Glutamatergic neuron (in vitro differentiated cells): ENCODE measurements around the gene IL21R. TPM values are rescaled to one million over a fixed set of nuclear protein-coding genes. Genes with fewer than 3 reads are reported as not detected.

Experiments
- DNase-seq: peaks from one replicate; pipeline ENCODE4 v3.0.0; 2022
- H3K27ac Mint-ChIP-seq: one replicate; pipeline ENCODE4 v1.8.0; 2020; ENCODE audit warnings: mild to moderate bottlenecking, mixed read lengths, inconsistent platforms; ENCODE audit not compliant: unreplicated experiment
- H3K27me3 Mint-ChIP-seq: one replicate; pipeline ENCODE4 v1.8.0; 2020; ENCODE audit warnings: mild to moderate bottlenecking, moderate library complexity, mixed read lengths, inconsistent platforms; ENCODE audit not compliant: unreplicated experiment
- H3K36me3 Mint-ChIP-seq: one replicate; pipeline ENCODE4 v1.8.0; 2020; ENCODE audit warnings: mild to moderate bottlenecking, mixed read lengths, inconsistent platforms; ENCODE audit not compliant: unreplicated experiment
- H3K4me1 Mint-ChIP-seq: one replicate; pipeline ENCODE4 v1.8.0; 2020; ENCODE audit warnings: mild to moderate bottlenecking, low read depth, mixed read lengths, inconsistent platforms; ENCODE audit not compliant: unreplicated experiment
- H3K4me3 Mint-ChIP-seq: one replicate; pipeline ENCODE4 v1.8.0; 2020; ENCODE audit warnings: mild to moderate bottlenecking, mixed read lengths, inconsistent platforms; ENCODE audit not compliant: unreplicated experiment
- H3K9me3 Mint-ChIP-seq: one replicate; pipeline ENCODE4 v1.8.0; 2020; ENCODE audit warnings: mild to moderate bottlenecking, moderate library complexity, mixed read lengths, inconsistent platforms; ENCODE audit not compliant: unreplicated experiment
- total RNA-seq: library from RNA; stranded (reverse); fragmentation: NEBNext Ultra II Directional; extraction: Animal tissue kit (Norgen Biotek cat#: 25700); gene quantifications from one replicate; pipeline ENCODE4 v1.2.1, GENCODE V29; 2021; ENCODE audit not compliant: unreplicated experiment
- TF ChIP-seq, protein P1 (sequence below): fragments of 200-600 bp; sonication (generic); IDR thresholded peaks from one replicate; pipeline ENCODE4 v1.5.0; 2021; ENCODE audit not compliant: partially characterized antibody, unreplicated experiment

The IL21R gene
- total RNA-seq, 1 donor from 2014 or later, result 0.86 TPM

DNA sequence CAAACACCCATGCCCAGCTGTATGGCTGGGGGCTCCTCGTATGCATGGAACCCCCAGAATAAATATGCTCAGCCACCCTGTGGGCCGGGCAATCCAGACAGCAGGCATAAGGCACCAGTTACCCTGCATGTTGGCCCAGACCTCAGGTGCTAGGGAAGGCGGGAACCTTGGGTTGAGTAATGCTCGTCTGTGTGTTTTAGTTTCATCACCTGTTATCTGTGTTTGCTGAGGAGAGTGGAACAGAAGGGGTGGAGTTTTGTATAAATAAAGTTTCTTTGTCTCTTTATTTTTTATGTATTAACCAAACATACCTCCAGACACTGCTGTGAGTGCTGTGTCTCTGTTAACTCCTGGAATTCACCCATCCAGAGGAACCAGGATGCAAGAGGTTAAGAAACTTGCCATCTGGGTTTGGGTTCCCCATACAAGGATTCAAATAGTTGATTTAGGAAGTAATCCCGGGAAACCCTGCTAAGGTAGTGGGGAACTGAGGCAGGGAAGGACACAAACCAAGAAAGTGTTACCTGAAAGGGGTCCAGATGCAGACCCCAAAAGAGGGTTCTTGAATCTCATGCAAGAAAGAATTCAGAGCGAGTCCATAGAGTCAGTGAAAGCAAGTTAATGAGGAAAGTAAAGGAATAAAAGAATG, 37.4 kb upstream of the IL21R start:
- TF ChIP-seq, protein P1, sequence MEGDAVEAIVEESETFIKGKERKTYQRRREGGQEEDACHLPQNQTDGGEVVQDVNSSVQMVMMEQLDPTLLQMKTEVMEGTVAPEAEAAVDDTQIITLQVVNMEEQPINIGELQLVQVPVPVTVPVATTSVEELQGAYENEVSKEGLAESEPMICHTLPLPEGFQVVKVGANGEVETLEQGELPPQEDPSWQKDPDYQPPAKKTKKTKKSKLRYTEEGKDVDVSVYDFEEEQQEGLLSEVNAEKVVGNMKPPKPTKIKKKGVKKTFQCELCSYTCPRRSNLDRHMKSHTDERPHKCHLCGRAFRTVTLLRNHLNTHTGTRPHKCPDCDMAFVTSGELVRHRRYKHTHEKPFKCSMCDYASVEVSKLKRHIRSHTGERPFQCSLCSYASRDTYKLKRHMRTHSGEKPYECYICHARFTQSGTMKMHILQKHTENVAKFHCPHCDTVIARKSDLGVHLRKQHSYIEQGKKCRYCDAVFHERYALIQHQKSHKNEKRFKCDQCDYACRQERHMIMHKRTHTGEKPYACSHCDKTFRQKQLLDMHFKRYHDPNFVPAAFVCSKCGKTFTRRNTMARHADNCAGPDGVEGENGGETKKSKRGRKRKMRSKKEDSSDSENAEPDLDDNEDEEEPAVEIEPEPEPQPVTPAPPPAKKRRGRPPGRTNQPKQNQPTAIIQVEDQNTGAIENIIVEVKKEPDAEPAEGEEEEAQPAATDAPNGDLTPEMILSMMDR, result no peak
- Mint-ChIP-seq H3K27ac (no peak overlapping the region), H3K27me3 (peaks cover 2% of the 10 kb centered on the region), H3K4me1 (no peaks in the 10 kb centered on the region), H3K9me3 (peaks cover 3% of the 10 kb centered on the region), H3K4me3 (no peak overlapping the region), H3K36me3 (no peaks in the 10 kb centered on the region)
- DNase-seq, result no peak

DNA sequence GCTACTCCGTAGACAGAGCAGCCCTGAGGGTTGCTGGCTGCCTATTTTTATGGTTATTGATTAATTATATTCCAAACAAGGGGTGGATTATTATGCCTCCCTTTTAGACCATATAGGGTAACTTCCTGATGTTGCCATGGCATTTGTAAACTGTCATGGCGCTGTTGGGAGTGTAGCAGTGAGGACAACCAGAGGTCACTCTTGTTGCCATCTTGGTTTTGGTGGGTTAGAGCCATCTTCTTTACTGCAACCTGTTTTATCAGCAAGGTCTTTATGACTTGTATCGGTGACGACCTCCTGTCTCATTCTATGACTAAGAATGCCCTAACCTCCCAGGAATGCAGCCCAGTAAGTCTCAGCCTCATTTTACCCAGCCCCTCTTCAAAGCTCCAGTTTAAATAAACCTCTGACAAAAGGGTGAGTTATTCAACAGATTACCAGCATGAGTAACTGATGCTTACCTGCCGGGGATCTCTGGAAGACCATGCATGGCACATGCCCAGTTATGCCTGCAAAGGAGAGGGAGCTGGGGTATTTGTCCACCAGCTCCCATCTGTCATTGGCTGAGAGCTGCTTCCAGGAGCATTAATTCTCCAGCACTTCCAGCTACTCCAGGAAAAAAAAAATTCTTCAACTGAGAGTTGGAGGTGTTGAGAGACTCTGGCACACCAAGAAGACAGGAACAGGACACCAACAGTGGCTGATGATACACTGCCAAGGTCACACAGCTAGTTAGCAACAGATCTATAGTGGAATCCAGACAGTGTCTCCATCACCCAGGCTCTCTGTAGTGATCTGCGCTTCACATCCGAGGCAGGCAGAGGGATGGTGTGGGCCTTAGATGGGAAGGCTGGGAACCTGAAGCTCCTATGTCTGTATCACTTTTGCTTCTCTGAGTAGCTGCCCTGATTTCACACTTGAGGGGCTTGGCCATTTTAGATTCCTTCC, 36.6 kb upstream of the IL21R start:
- Mint-ChIP-seq H3K4me1 (no peaks in the 10 kb centered on the region), H3K27me3 (peaks cover 2% of the 10 kb centered on the region), H3K4me3 (no peak overlapping the region), H3K27ac (no peak overlapping the region), H3K36me3 (no peaks in the 10 kb centered on the region), H3K9me3 (peaks cover 3% of the 10 kb centered on the region)
- TF ChIP-seq, protein P1, result no peak
- no peak for DNase-seq

DNA sequence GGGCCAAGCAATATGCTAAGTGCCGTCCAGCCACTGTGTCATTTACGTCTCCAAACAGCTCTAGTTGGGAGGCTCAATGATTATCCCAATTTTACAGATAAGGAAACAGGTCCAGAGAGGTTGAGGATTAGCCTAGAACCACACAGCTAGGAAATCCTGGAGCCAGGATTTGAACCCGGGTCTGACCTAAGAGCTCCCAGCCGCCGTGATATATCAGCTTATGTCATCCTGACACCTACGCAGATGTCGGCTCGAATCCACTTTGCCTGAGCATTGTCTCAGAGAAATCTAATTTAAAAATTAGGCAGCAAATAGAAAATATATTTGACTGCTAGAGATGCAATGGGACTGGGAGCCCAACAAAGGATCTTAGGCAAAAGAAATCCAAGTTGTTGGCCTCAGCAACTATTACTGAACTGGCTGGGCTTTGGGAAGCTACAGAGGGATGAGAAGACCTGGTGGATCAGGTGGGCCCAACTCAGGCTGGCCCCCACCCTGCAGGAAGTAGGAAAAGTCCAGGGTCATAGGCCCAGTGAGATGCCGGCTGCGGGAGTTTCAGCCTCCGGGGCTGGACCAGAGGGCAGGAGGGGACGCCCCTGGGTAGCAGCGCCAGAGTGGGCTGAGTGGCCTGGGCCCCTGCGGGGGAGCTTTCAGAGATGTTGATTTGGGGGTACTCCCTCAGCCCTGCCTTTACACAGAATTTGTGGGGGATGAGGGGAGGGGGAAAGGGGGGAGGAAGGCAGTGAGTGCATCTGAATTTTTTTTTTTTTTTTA, 35.1 kb upstream of the IL21R start:
- Mint-ChIP-seq H3K4me1 (no peaks in the 10 kb centered on the region), H3K27ac (no peak overlapping the region), H3K36me3 (no peaks in the 10 kb centered on the region), H3K27me3 (peaks cover 3% of the 10 kb centered on the region), H3K9me3 (peaks cover 3% of the 10 kb centered on the region), H3K4me3 (no peak overlapping the region)
- TF ChIP-seq, protein P1, result no peak
- no peak for DNase-seq

DNA sequence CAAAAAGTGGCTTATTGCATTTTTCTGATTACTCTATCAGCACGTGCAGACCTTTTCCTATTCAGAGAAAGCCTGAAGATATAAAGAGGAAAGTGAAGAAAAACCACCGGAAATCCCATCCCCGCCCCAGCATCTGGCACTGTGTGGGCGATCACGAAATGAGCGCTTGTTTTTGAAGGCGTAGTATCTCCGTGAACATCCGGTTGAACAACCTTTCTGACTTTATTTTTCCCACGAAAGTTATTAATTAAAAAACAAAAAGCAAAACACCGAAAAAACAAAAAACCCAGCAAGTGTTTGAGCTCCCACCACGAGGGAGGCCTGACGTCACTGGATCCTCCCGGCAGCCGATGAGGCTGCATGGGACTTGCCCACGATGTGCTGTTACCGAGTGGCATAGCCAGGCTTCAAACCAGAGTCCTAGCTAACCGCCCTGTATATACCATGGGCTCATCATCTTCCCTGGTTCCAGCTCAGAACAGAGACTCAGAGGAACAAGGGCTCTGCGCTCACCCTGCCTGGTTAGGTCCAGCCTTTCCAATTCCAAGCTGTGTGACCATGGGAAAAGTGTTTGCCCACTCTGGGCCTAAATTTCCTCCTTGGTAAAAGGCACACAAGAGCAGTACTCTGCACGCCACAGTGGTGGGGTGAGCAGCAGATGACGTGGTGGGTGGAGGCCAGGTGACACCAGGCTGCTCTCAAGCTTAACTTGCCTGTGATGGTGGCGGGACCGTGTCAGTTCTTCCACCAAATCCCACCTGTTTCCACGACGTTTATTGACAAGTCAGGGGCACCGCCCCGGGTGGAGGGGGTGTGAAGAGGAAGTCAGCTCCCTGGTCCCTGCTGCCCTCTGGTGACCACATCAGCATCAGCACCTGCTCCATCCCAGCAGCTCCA, 34.3 kb upstream of the IL21R start:
- TF ChIP-seq, protein P1, result peak; percentile 58
- Mint-ChIP-seq H3K36me3 (no peaks in the 10 kb centered on the region), H3K27ac (no peak overlapping the region), H3K4me3 (no peak overlapping the region), H3K4me1 (no peaks in the 10 kb centered on the region), H3K27me3 (peaks cover 2% of the 10 kb centered on the region), H3K9me3 (no peaks in the 10 kb centered on the region)
- peak; percentile 81 for DNase-seq
